Measurements from ENCODE around the gene TPM4. TPM values are rescaled to one million over a fixed set of nuclear protein-coding genes. Genes with fewer than 3 reads are reported as not detected.
A peak's percentile ranks its signal among the peaks of the same experiment; 100 is the strongest.

The TPM4 gene
- total RNA-seq, 1 donor from 2014 or later: 106 TPM

DNA sequence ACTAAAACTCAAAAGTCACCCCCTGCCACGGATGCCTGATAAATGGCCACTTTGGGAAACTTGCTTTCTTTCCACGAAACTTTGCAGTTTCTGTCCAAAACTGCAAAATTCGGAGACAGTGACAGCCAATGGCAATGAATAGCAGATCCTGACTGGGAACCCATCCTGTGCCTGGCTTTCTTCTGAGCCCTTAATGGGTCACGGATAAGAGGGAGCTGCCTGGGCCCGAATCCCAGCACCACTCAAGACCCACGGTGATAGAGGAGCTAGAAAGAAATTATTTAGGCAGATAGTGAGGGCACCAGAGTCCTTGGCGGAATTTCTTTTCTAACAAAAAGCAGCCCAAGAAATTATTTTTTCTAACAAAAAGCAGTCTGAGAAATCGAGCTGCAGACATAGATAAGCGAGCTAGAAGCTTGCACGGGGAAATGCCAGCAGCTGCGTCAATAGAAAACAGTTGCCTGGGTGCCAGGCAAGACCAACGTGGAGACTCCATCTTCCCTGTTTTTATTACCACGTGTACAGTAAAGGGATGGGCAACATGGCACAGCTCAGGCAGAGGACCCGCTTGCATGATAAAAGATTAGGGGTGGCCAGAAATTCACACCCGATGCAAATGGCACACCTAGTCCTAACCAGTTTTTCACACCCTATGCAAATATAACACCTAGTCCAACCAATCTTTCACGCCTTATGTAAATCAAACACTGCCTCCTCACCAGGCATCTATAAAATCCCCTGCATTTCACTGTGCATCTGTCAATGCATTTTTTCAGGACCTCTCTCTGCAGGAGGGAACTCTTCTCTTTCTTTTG lies 60.1 kb downstream of the TPM4 start:
- intact Hi-C loops (cut with DNase I): no loop called here
- no peak for DNase-seq (ENCODE audit: missing footprints)
- ATAC-seq: peak; percentile 67

DNA sequence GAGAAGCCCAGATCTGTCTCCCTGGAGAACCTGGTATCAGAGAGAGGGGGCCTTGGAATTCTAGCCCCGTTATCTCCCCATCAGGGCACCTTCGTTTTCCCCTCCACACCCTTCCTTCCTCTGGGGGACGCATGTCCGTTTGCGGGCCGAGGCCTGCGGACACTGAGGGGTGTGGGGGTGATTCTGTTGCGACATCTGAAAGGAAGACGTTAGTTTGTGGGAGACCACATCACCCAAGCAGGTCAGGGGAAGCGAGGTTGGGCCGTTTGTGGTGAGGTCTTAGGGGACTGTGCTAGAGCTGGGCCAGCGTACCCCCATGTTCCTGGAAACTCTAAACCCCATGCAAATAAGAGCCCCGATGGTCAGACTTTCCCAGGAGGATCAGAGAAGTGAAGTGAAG lies 63.5 kb downstream of the TPM4 start:
- no peak for ATAC-seq
- intact Hi-C loops (cut with DNase I): no loop called here
- DNase-seq (ENCODE audit: missing footprints): no peak

GRCh38 chr19:16141043-16141442 lies 64.7 kb downstream of the TPM4 start:
- intact Hi-C loops (cut with DNase I): no loop called here
- ATAC-seq: no peak
- DNase-seq (ENCODE audit: missing footprints): no peak

DNA sequence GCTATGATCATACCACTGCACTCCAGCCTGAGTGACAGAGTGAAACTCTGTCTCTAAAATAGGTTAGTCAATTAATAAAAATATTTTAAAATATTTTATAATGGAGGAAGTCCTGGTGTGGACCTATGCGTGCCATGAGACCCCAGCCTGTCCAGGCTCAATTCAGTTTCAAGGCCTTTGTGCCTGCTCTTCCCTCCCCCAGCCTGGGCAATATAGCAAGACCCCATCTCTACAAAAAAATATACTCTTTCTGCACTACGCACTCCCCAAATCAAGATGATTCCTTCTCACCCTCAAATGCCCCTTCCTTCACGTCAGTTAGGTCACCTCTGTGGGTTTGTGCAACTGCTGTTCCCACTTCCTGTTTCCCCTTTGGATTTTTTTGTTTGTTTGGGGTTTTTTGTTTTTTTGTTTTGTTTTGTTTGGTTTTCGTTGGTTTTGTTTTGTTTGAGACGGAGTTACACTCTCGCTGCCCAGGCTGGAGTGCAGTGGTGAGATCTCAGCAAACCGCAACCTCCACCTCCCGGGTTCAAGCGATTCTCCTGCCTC lies 65.8 kb downstream of the TPM4 start:
- intact Hi-C loops (cut with DNase I): no loop called here
- no peak for ATAC-seq
- no peak for DNase-seq (ENCODE audit: missing footprints)

DNA sequence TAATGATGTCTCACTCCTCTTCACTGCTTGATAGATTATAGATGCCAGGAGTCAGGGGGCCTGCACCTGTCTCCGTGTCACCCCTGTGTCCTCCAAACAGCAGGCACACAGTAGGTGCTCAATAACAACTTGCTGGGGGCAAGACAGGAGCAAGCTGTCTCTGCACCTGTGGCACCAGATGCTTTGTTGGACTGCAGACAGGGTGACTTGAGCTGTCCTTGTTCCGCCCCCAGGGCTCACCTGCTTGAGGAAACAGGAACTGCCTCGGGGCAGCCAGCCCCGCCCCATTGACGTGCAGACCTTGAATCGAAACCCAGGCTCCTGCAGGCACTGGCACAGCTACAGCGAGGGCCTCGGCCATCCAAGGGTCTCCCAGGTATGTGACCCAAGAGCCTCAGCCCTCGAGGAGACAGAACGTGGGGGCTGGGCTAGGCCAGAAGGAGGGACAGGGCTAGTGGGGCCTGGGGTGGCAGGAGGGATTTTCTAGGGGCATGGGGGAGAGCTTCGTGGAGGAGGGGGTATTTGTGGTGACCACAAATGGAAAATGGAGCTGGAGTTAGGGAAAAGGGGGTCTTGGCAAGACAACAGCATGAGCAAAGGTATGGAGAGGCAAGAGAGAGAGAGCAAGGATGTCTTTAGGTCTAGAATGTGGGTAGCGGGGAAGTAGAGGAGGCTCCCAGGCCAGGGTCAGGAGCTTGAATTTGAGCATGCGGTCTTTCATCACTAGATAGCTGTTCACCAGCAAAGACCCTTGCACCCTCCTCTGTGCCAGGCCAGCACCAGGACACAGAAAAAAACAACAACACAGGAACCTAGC lies 67.3 kb downstream of the TPM4 start, which contains the start of gene HSH2D:
Gene HSH2D (plus strand): TSS at position 287 of the 817 bp plus-strand sequence. CDS start 5,066 bp downstream, outside the sequence.
- intact Hi-C loops (cut with DNase I): no loop called here
- DNase-seq (ENCODE audit: missing footprints): peak; percentile 93
- ATAC-seq: no peak

- ATAC-seq (no peak), DNase-seq (ENCODE audit: missing footprints) (no peak)
- intact Hi-C loops (cut with DNase I): no loop called here
Measured at GRCh38 chr19:16144216-16144581, 67.9 kb downstream of the TPM4 start.

DNA sequence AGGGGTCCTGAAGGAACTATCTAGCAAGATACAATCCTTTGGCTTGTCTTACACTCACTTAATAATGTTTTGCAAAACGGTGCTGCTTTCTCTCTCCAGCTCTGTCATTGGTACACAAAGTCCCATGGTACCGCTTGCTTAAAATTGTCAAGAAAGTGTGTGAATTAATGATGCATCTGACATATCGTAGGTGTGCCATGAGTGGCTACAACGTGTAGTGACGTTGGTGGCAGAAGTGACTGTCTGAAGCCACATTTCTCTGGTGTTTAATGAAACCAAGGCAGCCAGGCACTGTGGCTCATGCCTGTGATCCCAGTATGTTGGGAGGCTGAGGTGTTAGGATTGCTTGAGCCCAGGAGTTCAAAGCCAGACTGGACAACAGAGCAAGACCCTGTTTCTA lies 69.8 kb downstream of the TPM4 start:
- ATAC-seq (no peak), DNase-seq (ENCODE audit: missing footprints) (no peak)
- intact Hi-C loops (cut with DNase I): no loop called here

- DNase-seq (ENCODE audit: missing footprints): no peak
- intact Hi-C loops (cut with DNase I): no loop called here
- no peak for ATAC-seq
Measured at GRCh38 chr19:16148443-16149229, 72.3 kb downstream of the TPM4 start.

Other genes starting within 250 kb of the TPM4 start
- not detected for gene CYP4F2, start 178.4 kb upstream of the TPM4 start, total RNA-seq
- 0.30 TPM for gene CYP4F11, start 142.0 kb upstream of the TPM4 start, total RNA-seq
- not detected for gene OR10H4, start 127.5 kb upstream of the TPM4 start, total RNA-seq
- gene RAB8A, start 35.4 kb downstream of the TPM4 start, total RNA-seq: 25.6 TPM
- gene HSH2D, start 67.2 kb downstream of the TPM4 start, total RNA-seq: 0.49 TPM
- not detected for gene CIB3, start 97.0 kb downstream of the TPM4 start, total RNA-seq
- gene FAM32A, start 108.9 kb downstream of the TPM4 start, total RNA-seq: 38.8 TPM
- gene AP1M1, start 121.4 kb downstream of the TPM4 start, total RNA-seq: 39.4 TPM
- 73.1 TPM for gene KLF2, start 248.3 kb downstream of the TPM4 start, total RNA-seq